ENCODE results near the gene CLEC20A.

The CLEC20A gene

GRCh38 chr1:178536329-178536728 is 39.6 kb upstream of the CLEC20A start:
- no peak for TF ChIP-seq CTCF (IDR thresholded peaks at IDR 0.05; ENCODE audit: low read depth, low read length)
- no peak overlapping the region for H3K4me3 ChIP-seq (ENCODE audit: low read depth, low read length)
- no peak for DNase-seq (ENCODE audit: low read depth, low spot score)
- in situ Hi-C loops (cut with HindIII; ENCODE audit: low sequenced_read_pairs): no loop called here

DNA sequence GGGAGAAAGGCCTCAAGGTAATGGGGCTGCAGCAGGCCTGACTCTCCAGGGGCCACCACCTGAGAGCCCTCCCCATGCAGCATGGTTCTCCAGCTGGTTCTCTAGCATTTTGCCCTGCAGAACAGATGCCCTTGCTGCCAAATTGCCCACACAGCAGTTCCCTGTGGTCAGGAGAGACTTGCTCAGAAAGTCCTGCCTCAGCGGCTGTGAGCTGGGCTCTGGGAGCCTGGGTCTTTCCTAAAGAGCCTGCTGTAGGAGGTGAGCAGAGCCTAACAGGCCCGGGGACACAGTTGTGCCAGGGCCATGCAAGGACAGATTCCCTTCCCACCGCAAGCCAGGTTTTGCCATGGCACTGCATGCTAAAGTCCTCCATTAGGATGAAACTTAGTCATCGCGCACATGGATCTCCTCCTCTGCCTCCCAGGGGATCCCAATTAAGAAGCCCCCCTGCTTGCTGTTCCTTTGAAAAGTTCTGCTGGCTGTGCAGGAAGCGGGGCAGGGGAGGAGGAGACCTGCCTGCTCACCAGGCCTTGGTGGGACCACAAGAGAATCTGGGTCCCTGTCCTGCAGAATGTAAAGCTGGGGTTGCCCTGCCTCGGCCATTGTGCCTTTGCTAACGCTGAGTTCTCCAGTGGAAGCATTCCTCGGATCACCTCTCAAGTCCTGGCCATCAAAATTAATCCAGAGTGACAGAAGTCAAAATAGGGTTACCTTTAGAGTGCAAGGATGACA is 37.5 kb upstream of the CLEC20A start:
- TF ChIP-seq CTCF (IDR thresholded peaks at IDR 0.05; ENCODE audit: low read depth, low read length): no peak
- H3K4me3 ChIP-seq (ENCODE audit: low read depth, low read length): no peak overlapping the region
- in situ Hi-C loops (cut with HindIII; ENCODE audit: low sequenced_read_pairs): no loop called here
- DNase-seq (ENCODE audit: low read depth, low spot score): no peak

DNA sequence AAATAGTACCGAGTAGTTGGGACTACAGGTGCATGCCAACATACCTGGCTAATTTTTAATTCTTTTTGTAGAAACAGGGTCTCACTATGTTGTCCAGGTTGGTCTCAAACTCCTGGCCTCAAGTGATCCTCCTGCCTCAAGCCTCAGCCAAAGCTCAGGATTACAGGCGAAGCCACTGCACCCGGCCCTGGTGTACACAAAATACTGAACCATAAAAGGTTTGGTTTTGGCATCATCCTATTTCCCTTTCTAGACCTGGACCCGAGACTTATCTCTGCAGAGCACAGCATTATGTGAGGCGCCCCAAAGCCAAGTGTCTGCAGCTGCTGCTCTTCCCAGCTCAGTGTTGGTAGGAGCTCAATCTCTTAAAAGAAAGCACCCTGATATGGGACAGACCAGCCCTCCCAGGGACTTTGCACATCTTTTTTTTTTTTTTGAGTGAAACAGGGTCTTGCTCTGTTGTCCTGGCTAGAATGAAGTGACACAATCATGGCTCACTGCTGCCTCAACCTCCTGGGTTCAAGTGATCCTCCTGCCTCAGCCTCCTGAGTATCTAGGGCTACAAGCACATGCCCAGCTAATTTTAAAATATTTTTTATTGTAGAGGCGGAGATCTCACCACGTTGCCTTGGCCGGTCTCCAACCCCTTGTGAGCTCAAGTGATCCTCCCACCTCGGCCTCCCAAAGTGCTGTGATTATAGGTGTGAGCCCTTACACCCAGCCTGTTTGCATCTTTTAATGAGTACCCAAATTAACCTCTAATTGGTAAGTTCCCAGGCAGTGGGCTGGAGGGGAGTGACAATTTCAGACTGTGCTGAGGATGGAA is 36.6 kb upstream of the CLEC20A start:
- no peak for TF ChIP-seq CTCF (IDR thresholded peaks at IDR 0.05; ENCODE audit: low read depth, low read length)
- no peak overlapping the region for H3K4me3 ChIP-seq (ENCODE audit: low read depth, low read length)
- in situ Hi-C loops (cut with HindIII; ENCODE audit: low sequenced_read_pairs): no loop called here
- no peak for DNase-seq (ENCODE audit: low read depth, low spot score)

GRCh38 chr1:178532392-178532791 is 35.6 kb upstream of the CLEC20A start:
- peak; percentile 81 for DNase-seq (ENCODE audit: low read depth, low spot score)
- in situ Hi-C loops (cut with HindIII; ENCODE audit: low sequenced_read_pairs): no loop called here
- peak; percentile 86 for TF ChIP-seq CTCF (IDR thresholded peaks at IDR 0.05; ENCODE audit: low read depth, low read length)
- no peak overlapping the region for H3K4me3 ChIP-seq (ENCODE audit: low read depth, low read length)

DNA sequence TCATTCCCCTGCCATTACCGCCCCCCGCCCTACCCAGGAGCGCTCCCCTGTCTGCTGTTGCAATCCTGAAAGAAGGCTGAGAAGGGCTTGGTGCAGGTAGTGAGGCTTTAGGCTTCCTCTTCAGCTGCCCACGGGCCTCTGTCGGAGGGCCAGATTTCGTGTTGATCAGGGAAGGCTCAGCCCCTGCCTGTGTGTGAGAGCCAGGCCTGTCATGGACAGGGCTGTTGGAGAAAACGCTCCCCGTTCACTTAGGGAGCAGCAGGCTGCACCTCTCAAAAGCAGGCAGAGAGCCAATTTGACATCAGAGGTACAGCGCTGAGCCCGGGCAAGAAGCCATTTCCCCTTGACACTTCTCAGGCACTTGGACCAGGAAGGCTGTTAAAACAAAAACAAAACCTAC is 35.1 kb upstream of the CLEC20A start:
- in situ Hi-C loops (cut with HindIII; ENCODE audit: low sequenced_read_pairs): no loop called here
- DNase-seq (ENCODE audit: low read depth, low spot score): no peak
- TF ChIP-seq CTCF (IDR thresholded peaks at IDR 0.05; ENCODE audit: low read depth, low read length): no peak
- no peak overlapping the region for H3K4me3 ChIP-seq (ENCODE audit: low read depth, low read length)

DNA sequence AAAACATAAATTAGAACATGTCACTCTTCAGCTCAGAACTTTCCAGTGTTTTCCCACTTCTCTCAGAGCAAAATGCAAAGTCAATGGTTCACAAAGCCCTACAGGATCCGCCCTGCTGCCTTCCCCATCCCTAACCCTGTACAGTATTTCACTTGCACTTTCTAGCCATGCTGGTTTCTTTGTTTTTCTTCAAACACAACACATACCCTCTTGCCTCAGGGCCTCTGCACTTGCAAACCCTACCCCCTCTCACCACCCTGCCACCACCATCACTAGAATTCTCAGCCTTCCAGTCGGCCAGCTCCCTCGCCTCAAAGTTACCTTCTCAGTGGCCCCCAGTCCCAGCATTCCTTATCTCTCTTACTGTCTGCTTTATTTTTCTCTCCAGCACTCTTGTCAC is 33.7 kb upstream of the CLEC20A start:
- no peak overlapping the region for H3K4me3 ChIP-seq (ENCODE audit: low read depth, low read length)
- in situ Hi-C loops (cut with HindIII; ENCODE audit: low sequenced_read_pairs): no loop called here
- TF ChIP-seq CTCF (IDR thresholded peaks at IDR 0.05; ENCODE audit: low read depth, low read length): no peak
- DNase-seq (ENCODE audit: low read depth, low spot score): no peak

Measured in astrocyte of the spinal cord (primary cell).